NCI-H1417 treated with DMSO at 0.1 percent for 48 hours (cell line): ENCODE results near the gene PHRF1.

Experiments
- DNase-seq: peaks from one replicate; lab custom pipeline; 2025; lab: John Stamatoyannopoulos, UW

Gene PHRF1

GRCh38 chr11:614623-615503, 38.6 kb downstream of the PHRF1 start:
- DNase-seq = no peak

GRCh38 chr11:615504-616319, 39.4 kb downstream of the PHRF1 start, which contains the start of gene IRF7:
Gene IRF7 (minus strand): TSS chr11:615950. CDS start chr11:615364, 586 bp downstream.
- no peak for DNase-seq

- no peak for DNase-seq
These were observed 40.3 kb downstream of the PHRF1 start for GRCh38 chr11:616320-617198.

GRCh38 chr11:617199-617911, 41.1 kb downstream of the PHRF1 start:
- DNase-seq = no peak

- no peak for DNase-seq
These were observed 41.8 kb downstream of the PHRF1 start for GRCh38 chr11:617912-618682.

- no peak for DNase-seq
These were observed 42.8 kb downstream of the PHRF1 start for GRCh38 chr11:618856-619627.

- DNase-seq = no peak
These were observed 43.4 kb downstream of the PHRF1 start for GRCh38 chr11:619628-620050.

GRCh38 chr11:620201-620600, 43.9 kb downstream of the PHRF1 start:
- no peak for DNase-seq

- DNase-seq = no peak
These were observed 44.9 kb downstream of the PHRF1 start for GRCh38 chr11:620935-621814.

GRCh38 chr11:621838-622237, 45.6 kb downstream of the PHRF1 start:
- no peak for DNase-seq

GRCh38 chr11:623349-623869, 47.1 kb downstream of the PHRF1 start:
- DNase-seq = no peak

GRCh38 chr11:623999-624704, 47.9 kb downstream of the PHRF1 start:
- no peak for DNase-seq

- no peak for DNase-seq
These were observed 48.7 kb downstream of the PHRF1 start, which contains the start of gene CDHR5 for GRCh38 chr11:624705-625635. Gene CDHR5 (minus strand): TSS chr11:624955. CDS start chr11:624902, 53 bp downstream.

- no peak for DNase-seq
These were observed 49.5 kb downstream of the PHRF1 start for GRCh38 chr11:625636-626268.

GRCh38 chr11:626475-627307, 50.4 kb downstream of the PHRF1 start, which contains the start of gene SCT:
Gene SCT (minus strand): TSS chr11:627181. CDS start chr11:627143, 38 bp downstream.
- no peak for DNase-seq
